ENCODE data around the gene SLC43A3.
"Not testable (repeated sequence)": the region's sequence is repeated elsewhere in the genome, so short reads cannot be mapped to it uniquely, and the experiment has no call there.

SLC43A3 gene

GRCh38 chr11:57403802-57404147 lies 23.1 kb downstream of the SLC43A3 start:
- DNase-seq, result no peak

DNA sequence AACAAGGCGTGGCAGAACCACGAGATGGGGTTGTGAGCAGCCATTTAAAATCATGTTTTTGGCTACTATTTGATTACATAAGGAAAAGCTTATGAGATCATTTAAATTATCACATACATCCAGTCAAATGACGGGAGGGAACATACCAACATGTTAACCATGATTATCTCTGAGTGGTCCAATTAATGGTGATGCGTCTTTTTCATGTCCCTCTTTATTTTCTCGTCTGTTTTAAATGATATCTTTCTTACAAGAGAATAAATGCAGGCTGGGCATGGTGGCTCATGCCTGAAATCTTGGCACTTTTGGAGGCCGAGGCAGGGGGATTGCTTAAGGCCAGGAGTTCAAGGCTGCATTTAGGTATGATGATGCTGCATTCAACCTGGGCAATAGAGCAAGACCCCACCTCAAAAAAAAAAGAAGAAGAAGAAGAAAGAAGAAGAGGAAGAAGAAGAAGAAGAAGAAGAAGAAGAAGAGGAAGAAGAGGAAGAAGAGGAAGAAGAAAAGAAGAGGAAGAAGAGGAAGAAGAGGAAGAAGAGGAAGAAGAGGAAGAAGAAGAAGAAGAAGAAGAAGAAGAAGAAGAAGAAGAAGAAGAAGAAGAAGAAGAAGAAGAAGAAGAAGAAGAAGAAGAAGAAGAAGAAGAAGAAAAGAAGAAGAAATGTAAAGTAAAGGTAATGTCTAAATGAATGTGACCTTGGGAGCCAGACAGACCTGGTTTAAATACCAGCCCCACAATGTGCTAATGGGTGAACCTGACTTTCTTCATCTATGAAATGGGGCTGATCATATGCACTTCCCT lies 23.7 kb downstream of the SLC43A3 start:
- DNase-seq, result not testable (repeated sequence)

DNA sequence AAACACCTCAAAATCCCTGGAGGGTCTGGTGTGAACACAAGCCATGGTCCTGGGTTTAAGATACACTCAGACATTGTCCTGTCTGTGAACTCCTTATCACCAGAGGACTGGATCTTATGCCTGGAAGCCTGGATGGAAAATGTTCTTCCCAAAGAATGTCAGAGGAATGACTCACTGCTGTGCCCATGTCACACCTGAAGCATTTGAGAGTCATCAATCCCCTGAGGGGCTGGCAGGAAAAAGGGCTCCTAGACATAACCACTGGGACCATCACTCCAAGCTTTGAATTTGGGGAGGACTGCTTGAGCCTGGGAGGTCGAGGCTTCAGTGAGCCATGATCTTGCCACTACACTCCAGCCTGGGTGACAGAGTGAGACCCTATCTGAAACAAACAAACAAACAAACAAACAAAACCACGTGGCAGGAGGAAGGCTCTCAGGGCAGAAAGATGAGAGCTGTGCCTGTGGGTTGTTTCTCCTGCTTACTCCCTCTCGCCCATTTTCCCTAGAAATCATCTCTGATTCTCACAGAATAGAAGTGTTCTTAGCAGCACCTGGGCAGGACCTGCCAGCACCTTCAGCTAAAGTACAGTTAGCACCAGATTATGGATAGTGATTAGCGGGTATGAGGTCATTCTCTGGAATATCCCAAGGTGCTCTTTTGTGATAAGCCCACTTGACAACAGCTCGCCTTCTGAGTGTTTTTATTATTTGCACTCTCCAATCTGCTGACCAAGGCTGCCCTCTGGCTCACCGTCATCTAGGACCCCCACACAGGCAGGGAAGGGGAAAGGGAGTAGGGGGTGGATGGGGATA lies 24.5 kb downstream of the SLC43A3 start:
- DNase-seq, result no peak

GRCh38 chr11:57399972-57400578 lies 26.8 kb downstream of the SLC43A3 start:
- no peak for DNase-seq

DNA sequence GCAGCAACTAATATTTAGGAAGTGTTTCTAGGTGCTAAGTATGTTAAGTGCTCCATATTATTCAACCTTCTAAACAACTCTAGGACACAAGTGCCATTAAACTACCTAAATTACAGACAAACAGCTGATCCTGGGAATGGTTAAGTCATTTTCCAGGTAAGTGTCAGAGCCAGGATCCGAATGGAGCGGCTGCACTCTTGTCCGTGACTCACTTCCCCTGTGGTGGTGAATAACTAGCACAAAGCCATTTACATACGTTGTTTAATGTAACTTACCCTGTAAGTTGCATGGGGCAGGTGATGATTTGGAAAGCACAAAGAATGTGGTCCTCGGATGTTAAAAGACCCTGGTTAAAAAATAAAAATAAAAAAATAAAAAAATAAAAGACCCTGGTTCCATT lies 27.7 kb downstream of the SLC43A3 start:
- DNase-seq, result no peak

DNA sequence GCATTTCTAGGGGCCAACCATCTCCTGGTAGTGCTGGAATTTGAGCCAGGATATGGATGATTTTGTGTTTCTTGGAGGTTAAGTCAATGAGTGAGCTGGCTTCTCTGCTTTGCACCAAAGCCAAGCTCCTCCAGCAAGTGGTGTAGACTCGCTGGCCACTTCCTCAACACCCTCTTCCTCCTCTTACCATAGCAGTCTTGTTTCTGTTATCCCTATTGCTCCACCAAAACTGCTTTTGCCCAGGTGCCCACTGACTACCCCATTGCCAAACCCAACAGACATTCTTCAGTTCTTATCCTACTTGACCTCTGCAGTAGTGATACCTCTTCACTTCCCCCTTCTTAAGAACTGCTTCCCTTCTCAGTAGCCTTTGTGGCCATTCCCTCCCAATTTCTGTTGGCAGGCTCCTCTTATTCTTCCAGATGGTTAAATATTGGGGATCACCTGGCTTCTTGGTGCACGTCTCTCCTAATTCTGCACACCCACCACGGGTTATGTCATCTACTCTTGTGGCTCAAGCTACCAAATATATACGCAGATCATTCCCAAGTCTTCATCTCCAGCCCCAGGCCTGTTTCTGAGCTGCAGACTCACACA lies 29.4 kb downstream of the SLC43A3 start:
- no peak for DNase-seq

DNA sequence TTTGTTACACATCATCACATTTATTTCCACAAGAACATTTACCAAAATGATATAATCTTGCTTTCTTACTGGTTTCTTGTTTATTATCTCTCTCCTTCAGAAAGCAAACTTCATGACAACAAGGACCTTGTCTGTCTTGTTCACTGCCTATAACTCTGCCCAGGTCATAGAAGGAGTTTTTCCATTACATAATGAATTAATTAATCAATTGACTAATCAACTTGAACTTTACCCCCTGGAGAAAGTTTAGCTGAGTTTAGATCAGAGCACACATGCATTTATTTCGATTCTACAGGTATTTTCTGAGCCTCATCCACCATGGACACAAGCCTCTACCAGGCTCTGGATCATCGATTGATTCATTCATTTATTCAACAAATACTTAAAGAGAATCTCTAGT lies 30.2 kb downstream of the SLC43A3 start:
- no peak for DNase-seq

DNA sequence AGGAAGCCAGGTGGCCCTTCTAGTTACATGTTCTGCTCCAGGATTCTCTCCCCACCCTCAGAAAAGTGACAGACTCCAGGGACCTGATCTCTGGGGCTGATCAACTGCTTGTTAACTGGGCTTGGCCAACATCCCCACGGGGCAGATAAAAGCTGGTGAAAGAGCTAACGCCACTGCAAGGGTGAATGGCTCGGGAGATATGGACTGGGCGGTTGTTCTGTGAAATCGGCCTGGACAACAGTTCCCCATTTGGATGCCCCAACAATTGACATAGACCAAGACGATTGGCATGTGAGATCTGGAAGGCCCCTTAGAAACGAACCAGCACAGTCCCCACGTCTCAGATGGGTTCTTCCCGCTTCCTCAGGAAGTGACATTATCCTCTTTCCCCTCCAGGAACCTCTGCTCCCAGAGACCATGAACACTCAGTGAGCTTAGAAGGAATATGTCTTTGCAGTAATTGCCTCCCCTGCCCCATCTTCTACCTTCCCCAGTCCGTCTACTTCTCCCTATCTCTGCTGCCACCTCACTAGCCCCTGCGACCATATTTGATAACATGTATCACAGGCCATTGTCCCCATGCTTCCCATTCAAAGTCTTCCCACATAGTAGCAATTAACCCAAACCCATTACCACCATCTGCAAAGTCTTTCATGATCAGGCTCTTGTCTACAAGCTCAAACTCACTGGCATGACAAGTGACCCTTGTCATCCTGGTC lies 30.9 kb downstream of the SLC43A3 start:
- no peak for DNase-seq

- no peak for DNase-seq
Measured at GRCh38 chr11:57394203-57394965, 32.5 kb downstream of the SLC43A3 start.

DNA sequence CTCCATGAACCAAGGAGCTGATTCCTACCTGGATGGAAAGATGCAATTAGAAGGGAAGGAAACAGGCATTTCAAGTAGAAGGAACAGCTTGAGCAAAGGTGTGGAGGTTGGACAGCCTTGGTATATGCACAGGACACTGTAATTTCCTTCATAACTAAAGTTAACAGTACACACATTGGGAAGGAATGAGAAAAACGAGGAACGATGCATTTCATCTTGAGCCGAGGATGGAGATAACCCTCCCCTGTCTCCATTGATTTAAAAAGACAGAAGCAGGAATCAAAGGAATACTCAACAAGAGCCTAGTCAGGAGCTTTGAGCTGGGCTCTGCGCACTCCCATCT lies 34.2 kb downstream of the SLC43A3 start:
- DNase-seq, result no peak

GRCh38 chr11:57392066-57392762 lies 34.7 kb downstream of the SLC43A3 start:
- DNase-seq, result no peak

DNA sequence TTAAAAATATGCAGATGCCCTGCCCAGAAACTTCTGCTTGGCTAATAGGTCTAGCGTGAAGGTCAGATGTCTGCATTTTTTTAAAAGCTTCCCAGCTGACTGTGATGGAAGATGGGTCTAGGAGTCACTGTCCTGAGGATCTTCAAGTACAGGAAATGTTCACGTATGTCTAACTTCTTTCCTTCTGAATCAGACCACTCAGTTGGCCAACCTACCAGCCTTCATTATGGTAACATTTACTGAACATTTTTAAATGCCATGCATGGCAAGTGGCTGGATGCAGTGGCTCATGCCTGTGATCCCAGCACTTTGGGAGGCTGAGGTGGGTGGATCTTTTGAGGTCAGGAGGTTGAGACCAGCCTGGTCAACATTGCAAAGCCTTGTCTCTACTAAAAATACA lies 35.4 kb downstream of the SLC43A3 start:
- no peak for DNase-seq

DNA sequence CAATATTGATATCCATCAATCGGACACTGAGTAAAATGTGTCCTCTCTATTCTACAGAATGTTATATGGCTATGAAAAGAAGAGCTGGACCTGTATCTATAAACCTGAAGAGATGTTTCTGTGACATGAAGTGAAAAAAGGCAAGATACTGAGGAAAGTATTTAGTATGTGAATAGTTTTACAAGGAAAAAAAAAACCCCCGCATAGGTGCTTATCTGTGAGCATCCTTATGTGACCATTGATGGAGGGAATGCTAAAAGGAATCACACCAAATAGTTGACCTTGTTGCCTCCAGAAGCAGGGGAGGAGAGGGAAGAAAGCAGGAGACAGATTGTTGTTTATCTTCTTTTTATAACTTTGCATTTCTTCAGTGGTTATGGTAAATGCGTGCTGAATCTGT lies 35.8 kb downstream of the SLC43A3 start:
- DNase-seq, result no peak

DNA sequence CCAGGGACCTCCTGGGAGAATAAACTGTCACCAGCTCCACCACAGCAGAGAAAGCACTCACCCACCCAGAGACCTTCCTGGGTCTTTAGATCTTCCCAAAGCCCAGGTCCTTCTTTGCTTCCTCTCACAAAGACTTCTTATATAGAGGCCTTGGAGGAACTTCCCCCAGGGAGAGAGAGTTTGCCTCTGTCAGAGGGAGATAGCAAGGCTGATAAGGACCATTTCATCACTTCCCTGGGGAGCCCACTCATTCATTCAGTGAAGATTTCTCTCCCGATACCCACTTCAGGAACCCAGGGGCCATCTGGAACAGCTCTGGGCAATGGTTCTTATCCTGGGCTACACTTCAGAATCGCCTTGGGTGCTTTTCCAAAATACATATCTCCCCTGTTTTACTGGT lies 36.4 kb downstream of the SLC43A3 start, which contains the start of gene PRG2:
PRG2 (minus strand) TSS at position 116 of the 400 bp plus-strand sequence. CDS start 706 bp downstream, outside the sequence.
- no peak for DNase-seq

DNA sequence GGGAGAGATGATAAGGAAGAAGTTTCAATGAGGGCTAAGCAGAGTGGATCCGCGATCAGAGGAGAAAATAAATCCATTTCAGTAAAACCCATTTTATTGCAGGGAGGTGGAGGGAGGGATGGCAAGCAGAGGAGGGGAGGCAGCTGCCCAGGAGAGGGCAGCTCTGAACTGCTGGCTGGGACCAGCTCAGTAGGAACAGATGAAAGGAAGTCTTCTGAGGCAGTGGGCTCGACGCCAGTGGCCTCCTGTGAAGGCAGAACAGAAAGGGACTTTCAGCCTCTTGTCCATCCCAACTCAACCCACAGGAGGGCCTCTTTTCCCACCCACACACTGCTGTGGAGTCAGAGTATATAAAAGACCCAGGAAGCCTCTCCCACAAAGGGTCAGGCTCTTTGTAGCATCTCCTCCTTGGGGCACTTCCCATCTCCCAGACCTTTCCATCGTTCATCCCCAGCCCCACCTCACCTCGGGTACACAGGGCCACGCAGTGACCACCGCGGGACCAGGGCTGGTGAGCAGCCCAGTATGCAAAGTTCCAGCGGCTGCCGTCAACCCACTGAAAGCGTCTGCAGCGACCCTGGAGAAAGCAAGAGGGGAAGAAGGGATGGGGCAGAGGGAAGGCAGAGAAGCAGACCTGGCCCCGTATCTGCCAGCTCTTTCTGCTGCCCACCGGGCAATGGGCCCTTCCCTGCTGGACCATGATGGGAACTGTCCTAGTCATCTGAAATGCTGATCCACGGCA lies 39.5 kb downstream of the SLC43A3 start:
- DNase-seq, result no peak

DNA sequence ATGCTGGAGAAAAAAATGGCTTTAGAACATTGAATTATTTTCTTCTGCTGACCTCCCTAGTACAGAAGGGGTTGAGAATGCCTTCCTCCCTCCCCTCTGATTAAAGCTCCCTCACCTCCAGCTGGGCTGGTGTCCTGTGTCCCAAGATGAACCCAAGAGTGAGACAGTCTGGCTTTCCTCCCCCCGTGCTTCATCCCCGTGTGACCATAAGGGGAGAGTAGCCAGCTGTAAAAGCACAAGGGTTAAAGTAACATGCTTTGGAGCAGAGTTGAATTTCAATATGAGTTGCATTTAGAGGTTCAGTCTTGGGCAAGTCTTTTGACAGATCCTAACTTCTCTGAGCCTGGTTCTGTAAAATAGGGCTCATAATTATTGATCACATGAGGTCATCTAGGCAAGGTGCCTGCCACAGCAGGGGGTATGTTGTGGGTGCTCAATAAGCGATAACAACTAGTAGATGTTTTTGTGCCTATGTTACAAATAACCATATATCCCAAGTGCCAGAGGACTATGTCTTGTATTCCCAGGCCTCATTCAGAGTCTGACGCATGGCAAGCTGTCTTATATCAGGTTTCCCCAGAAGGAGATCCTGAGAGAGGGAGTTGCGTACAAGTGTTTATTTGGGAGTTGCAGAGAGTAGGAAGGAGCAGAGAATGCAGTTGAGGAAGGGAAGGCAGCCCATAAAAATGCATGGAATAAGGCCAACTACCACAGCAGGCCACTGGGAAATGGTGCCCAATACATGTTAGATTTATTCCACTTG lies 40.6 kb downstream of the SLC43A3 start:
- DNase-seq, result no peak

DNA sequence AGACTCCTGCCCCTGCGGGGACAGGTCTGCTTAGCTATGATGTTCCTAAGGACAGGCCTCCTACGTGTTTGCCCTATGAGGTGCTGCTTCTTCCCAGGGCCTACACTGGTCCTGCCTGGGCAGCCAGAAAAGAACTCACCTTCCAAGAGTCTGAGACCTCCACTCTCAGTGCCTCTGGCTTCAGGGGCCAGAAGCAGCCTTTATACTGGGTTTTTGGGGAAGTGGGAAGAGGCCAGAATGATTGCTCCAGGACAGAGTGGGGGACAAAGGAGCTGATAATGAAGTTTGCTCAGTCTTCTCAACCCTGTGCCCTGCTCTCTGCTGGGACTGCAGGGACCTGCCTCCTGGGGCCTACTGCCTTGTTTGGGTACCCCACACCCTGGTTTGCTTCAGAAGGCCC lies 45.9 kb downstream of the SLC43A3 start, which contains the start of gene PRG3:
PRG3 (minus strand) TSS at position 176 of the 400 bp plus-strand sequence. CDS start 442 bp downstream, outside the sequence.
- no peak for DNase-seq

- no peak for DNase-seq
Measured at GRCh38 chr11:57379732-57380131, 47.2 kb downstream of the SLC43A3 start.

DNA sequence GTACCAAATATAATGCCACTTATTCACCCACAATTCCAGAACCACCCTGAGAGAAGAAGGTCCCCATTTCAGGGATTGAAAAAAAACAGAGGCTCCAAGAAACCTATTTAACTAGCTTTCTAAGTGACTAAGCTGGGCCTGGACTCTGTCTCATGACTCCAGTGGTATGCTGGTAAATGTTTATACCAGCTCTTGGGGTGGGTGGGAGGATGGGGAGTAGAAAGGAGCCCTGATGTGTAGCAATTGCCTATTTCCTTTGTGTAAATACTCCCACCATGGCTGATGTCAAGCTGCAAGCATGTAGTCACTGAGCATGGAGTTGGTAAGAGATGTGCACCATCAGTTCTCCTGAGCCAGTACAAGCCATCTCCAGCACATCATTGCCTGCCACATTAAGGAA lies 48.7 kb downstream of the SLC43A3 start:
- DNase-seq, result no peak

DNA sequence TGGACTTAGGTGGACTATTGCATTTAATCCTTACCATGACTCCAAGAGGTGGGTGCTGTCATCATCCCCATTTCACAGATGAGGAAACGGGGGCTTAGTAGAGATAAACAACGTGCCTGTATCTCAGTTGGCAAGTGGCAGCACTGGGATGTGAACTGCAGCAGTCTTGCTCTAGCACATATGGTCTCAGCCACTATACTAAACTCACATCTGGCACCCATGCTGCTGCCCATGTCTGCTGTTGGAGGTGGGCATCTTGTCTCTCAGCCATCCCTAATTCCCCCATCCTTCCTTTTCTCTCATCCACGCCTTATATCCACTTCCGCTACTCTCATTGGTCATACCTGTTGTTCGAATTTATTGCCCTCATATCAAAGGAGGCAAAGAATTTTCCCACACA lies 49.8 kb downstream of the SLC43A3 start:
- no peak for DNase-seq

Measured in stimulated activated CD4-positive, alpha-beta T cell treated with anti-CD3 and anti-CD28 coated beads, Interleukin-2, amount 100 ng/mL, for 24 hours (primary cell).